IMR-90 (cell line): Measurements from ENCODE around the gene FATE1. TPM values are rescaled to one million over a fixed set of nuclear protein-coding genes. Genes with fewer than 3 reads are reported as not detected.

Experiments used
- ATAC-seq: fragments of 200-7000 bp; cut with Tn5 transposase; 2 replicates; pipeline ENCODE4 v1.9.1; 2020; ENCODE audit warnings: low read depth, mild to moderate bottlenecking, moderate library complexity
- BruUV-seq: library from RNA; stranded (reverse); fragments of 400-500 nt; replicated peaks from 2 replicates; lab custom pipeline; 2021; lab: Mats Ljungman, UMichigan
- CTCF ChIA-PET: fragments of 300-600 bp; formaldehyde crosslinking; extraction: SDS; loops from one replicate; lab custom pipeline; 2021; ENCODE audit warnings: antibody characterized with exemption; lab: Yijun Ruan, JAX
- POLR2A ChIA-PET: fragments of 300-600 bp; sonication (Branson Sonifier 250); formaldehyde crosslinking; loops from one replicate; lab custom pipeline; 2022; ENCODE audit warnings: antibody characterized with exemption; ENCODE audit not compliant: unreplicated experiment; lab: Charles Lee
- DNase-seq: peaks from one replicate; pipeline ENCODE4 v3.0.0; 2013
- H2AFZ ChIP-seq: replicated peaks from 2 replicates; pipeline ENCODE3; 2013; ENCODE audit warnings: low read length, mild to moderate bottlenecking; ENCODE audit not compliant: poor library complexity
- H2AK5ac ChIP-seq: 2 replicates; pipeline ENCODE4 v1.6.1; 2013; ENCODE audit warnings: low read depth, low read length, inconsistent platforms
- H2AK9ac ChIP-seq: replicated peaks from 2 replicates; pipeline ENCODE3; 2013; ENCODE audit warnings: mild to moderate bottlenecking, low read depth, low read length, moderate library complexity; ENCODE audit not compliant: poor library complexity
- H2BK120ac ChIP-seq: 2 replicates; pipeline ENCODE4 v1.6.1; 2013; ENCODE audit warnings: low read depth, low read length, inconsistent platforms
- H2BK15ac ChIP-seq: 3 replicates; pipeline ENCODE4 v1.6.1; 2013; ENCODE audit warnings: low read depth, low read length, inconsistent platforms
- H2BK20ac ChIP-seq: 2 replicates; pipeline ENCODE4 v1.6.1; 2013; ENCODE audit warnings: low read depth, mild to moderate bottlenecking, inconsistent platforms, low read length, moderate library complexity
- H2BK5ac ChIP-seq: 2 replicates; pipeline ENCODE4 v1.6.1; 2013; ENCODE audit warnings: mild to moderate bottlenecking, low read depth, low read length, inconsistent platforms; ENCODE audit not compliant: poor library complexity, severe bottlenecking
- H3K14ac ChIP-seq: replicated peaks from 2 replicates; pipeline ENCODE4 v1.6.1; 2013; ENCODE audit warnings: low read depth, low read length, inconsistent platforms
- H3K18ac ChIP-seq: 2 replicates; pipeline ENCODE4 v1.6.1; 2013; ENCODE audit warnings: low read depth, low read length, control low read depth
- H3K23ac ChIP-seq: 2 replicates; pipeline ENCODE4 v1.6.1; 2013; ENCODE audit warnings: low read depth, low read length, inconsistent platforms
- H3K27ac ChIP-seq: 2 replicates; pipeline ENCODE4 v1.5.1; 2013; ENCODE audit warnings: mild to moderate bottlenecking, control low read depth, low read length; ENCODE audit not compliant: insufficient read depth
- H3K27me3 ChIP-seq: 2 replicates; pipeline ENCODE4 v1.6.1; 2013; ENCODE audit warnings: low read length; ENCODE audit not compliant: control insufficient read depth, insufficient read depth
- H3K36me3 ChIP-seq: 2 replicates; pipeline ENCODE4 v1.6.1; 2013; ENCODE audit warnings: low read length, mixed read lengths; ENCODE audit not compliant: control insufficient read depth, insufficient read depth
- H3K4ac ChIP-seq: 2 replicates; pipeline ENCODE4 v1.6.1; 2013; ENCODE audit warnings: low read depth, low read length, inconsistent platforms
- H3K4me1 ChIP-seq: 2 replicates; pipeline ENCODE4 v1.6.1; 2013; ENCODE audit warnings: low read length, mixed read lengths; ENCODE audit not compliant: control insufficient read depth, insufficient read depth
- H3K4me2 ChIP-seq: 2 replicates; pipeline ENCODE4 v1.6.1; 2013; ENCODE audit warnings: low read depth, mild to moderate bottlenecking, control low read depth, low read length, moderate library complexity
- H3K4me3 ChIP-seq: 2 replicates; pipeline ENCODE4 v1.5.1; 2013; ENCODE audit warnings: low read depth, mild to moderate bottlenecking, control low read depth, low read length, moderate library complexity; ENCODE audit not compliant: insufficient read depth
- H3K56ac ChIP-seq: 2 replicates; pipeline ENCODE4 v1.6.1; 2013; ENCODE audit warnings: low read length, inconsistent platforms; ENCODE audit not compliant: insufficient read depth; ENCODE audit errors: extremely low read depth
- H3K79me1 ChIP-seq, 2 experiments: 2 replicates each; pipeline ENCODE4 v1.6.1; 2013; ENCODE audit warnings: low read length in 2 of 2, inconsistent platforms in 1 of 2, low read depth in 1 of 2
- H3K9ac ChIP-seq: 2 replicates; pipeline ENCODE4 v1.6.1; 2013; ENCODE audit warnings: low read depth, low read length, control low read depth
- H3K9me1 ChIP-seq: 2 replicates; pipeline ENCODE4 v1.6.1; 2013; ENCODE audit warnings: low read length, inconsistent platforms; ENCODE audit not compliant: insufficient read depth
- H3K9me3 ChIP-seq: 2 replicates; pipeline ENCODE4 v1.6.1; 2013; ENCODE audit warnings: low read length; ENCODE audit not compliant: control insufficient read depth, insufficient read depth
- H4K20me1 ChIP-seq: 2 replicates; pipeline ENCODE4 v1.6.1; 2013; ENCODE audit warnings: low read length, inconsistent platforms; ENCODE audit not compliant: insufficient read depth
- H4K5ac ChIP-seq: 2 replicates; pipeline ENCODE4 v1.6.1; 2013; ENCODE audit warnings: mild to moderate bottlenecking, low read depth, low read length, control low read depth
- H4K8ac ChIP-seq, 2 experiments: 2 replicates each; pipeline ENCODE4 v1.6.1; 2013; ENCODE audit warnings: low read depth in 2 of 2, low read length in 2 of 2, control low read depth in 1 of 2, inconsistent platforms in 1 of 2
- H4K91ac ChIP-seq: 2 replicates; pipeline ENCODE4 v1.6.1; 2013; ENCODE audit warnings: low read depth, low read length, inconsistent platforms; ENCODE audit not compliant: insufficient read depth
- BHLHE40 ChIP-seq: fragments of 150-350 bp; IDR thresholded peaks from 2 replicates; pipeline ENCODE4 v1.6.1; 2016; ENCODE audit warnings: mild to moderate bottlenecking, low read depth, low read length
- CEBPB ChIP-seq: IDR thresholded peaks from 2 replicates; pipeline ENCODE4 v1.6.1; 2012; ENCODE audit warnings: low read depth, low read length, improper control_type of control experiment
- CHD1 ChIP-seq: IDR thresholded peaks from 2 replicates; pipeline ENCODE4 v1.6.1; 2012; ENCODE audit warnings: low read depth, low read length, improper control_type of control experiment
- FOS ChIP-seq: fragments of 150-350 bp; IDR thresholded peaks from 2 replicates; pipeline ENCODE4 v1.6.1; 2016; ENCODE audit warnings: low read depth, low read length
- MAFK ChIP-seq: IDR thresholded peaks from 2 replicates; pipeline ENCODE4 v1.6.1; 2012; ENCODE audit warnings: low read depth, low read length, improper control_type of control experiment
- MAZ ChIP-seq: IDR thresholded peaks from 2 replicates; pipeline ENCODE4 v1.6.1; 2012; ENCODE audit warnings: low read depth, mild to moderate bottlenecking, low read length, improper control_type of control experiment, moderate library complexity, borderline replicate concordance
- MXI1 ChIP-seq: IDR thresholded peaks from 2 replicates; pipeline ENCODE4 v1.6.1; 2012; ENCODE audit warnings: low read depth, mild to moderate bottlenecking, low read length, moderate library complexity, borderline replicate concordance
- NFE2L2 ChIP-seq: fragments of 150-350 bp; IDR thresholded peaks from 2 replicates; pipeline ENCODE4 v1.6.1; 2016; ENCODE audit warnings: low read depth, mild to moderate bottlenecking, low read length
- POLR2A ChIP-seq: IDR thresholded peaks from 2 replicates; pipeline ENCODE4 v1.6.1; 2012; ENCODE audit warnings: mild to moderate bottlenecking, low read depth, low read length
- RAD21 ChIP-seq: IDR thresholded peaks from 2 replicates; pipeline ENCODE4 v1.6.1; 2012; ENCODE audit warnings: low read length, improper control_type of control experiment
- RCOR1 ChIP-seq: IDR thresholded peaks from 2 replicates; pipeline ENCODE4 v1.6.1; 2012; ENCODE audit warnings: mild to moderate bottlenecking, low read length, improper control_type of control experiment; ENCODE audit not compliant: insufficient replicate concordance
- RFX5 ChIP-seq: IDR thresholded peaks from 2 replicates; pipeline ENCODE4 v1.8.0; 2012; ENCODE audit warnings: low read depth, mild to moderate bottlenecking, low read length, moderate library complexity
- SMC3 ChIP-seq: fragments of 150-350 bp; IDR thresholded peaks from 2 replicates; pipeline ENCODE4 v1.6.1; 2016; ENCODE audit warnings: low read depth, mild to moderate bottlenecking, antibody characterized with exemption, low read length, moderate library complexity
- WGBS, 2 experiments: methylation state at CpG; one replicate each; pipeline versions ENCODE4 v1.1.5 to v1.1.7; 2013; ENCODE audit warnings: missing lambda C conversion rate in 2 of 2; ENCODE audit not compliant: insufficient read length in 1 of 2; ENCODE audit errors: extremely low coverage in 2 of 2; 5-methylcytosine and 5-hydroxymethylcytosine counted together
- dilution Hi-C: fragments of 300-500 bp; cut with HindIII; formaldehyde crosslinking; loops from one replicate; pipeline ENCODE4 v1.14.3; 2018; ENCODE audit warnings: low sequenced_read_pairs; ENCODE audit not compliant: unreplicated experiment
- in situ Hi-C: fragments of 300-500 bp; cut with MboI; formaldehyde crosslinking; loops from 3 replicates; pipeline ENCODE4 v1.14.3; 2019; ENCODE audit warnings: low sequenced_read_pairs, inconsistent platforms, mixed read lengths
- intact Hi-C: fragments of 100-400 bp; cut with micrococcal nuclease; formaldehyde crosslinking; loops from 2 replicates; pipeline ENCODE4 v1.10.0; 2022
- polyA plus RNA-seq, 3 experiments: library from polyadenylated mRNA; depleted of rRNA; stranded (reverse); fragments of >200 nt; gene quantifications; 2 replicates each; pipeline ENCODE4 v1.2.3, GENCODE V29; 2012; ENCODE audit warnings: low replicate concordance in 1 of 3
- total RNA-seq: library from RNA; depleted of rRNA; stranded (reverse); fragments of >200 nt; gene quantifications from 2 replicates; pipeline ENCODE4 v1.2.3, GENCODE V29; 2012
- TF ChIP-seq, protein P1 (sequence below): fragments of 150-350 bp; IDR thresholded peaks from 2 replicates; pipeline ENCODE4 v1.6.1; 2016; ENCODE audit warnings: low read depth, mild to moderate bottlenecking, low read length, moderate library complexity, borderline replicate concordance
- TF ChIP-seq, protein P2 (sequence below): fragments of 150-350 bp; IDR thresholded peaks from 2 replicates; pipeline ENCODE4 v1.6.1; 2017; ENCODE audit warnings: mild to moderate bottlenecking, antibody characterized with exemption, low read length, low read depth
- TF ChIP-seq, protein P3 (sequence below): conservative IDR thresholded peaks from 2 replicates; pipeline ENCODE4 v1.5.1; 2012; ENCODE audit warnings: mild to moderate bottlenecking, low read depth, low read length, improper control_type of control experiment

Gene FATE1
- total and polyA plus RNA-seq, 2 of the 4 experiments (the other 2 are of a cell fraction): not detected

DNA sequence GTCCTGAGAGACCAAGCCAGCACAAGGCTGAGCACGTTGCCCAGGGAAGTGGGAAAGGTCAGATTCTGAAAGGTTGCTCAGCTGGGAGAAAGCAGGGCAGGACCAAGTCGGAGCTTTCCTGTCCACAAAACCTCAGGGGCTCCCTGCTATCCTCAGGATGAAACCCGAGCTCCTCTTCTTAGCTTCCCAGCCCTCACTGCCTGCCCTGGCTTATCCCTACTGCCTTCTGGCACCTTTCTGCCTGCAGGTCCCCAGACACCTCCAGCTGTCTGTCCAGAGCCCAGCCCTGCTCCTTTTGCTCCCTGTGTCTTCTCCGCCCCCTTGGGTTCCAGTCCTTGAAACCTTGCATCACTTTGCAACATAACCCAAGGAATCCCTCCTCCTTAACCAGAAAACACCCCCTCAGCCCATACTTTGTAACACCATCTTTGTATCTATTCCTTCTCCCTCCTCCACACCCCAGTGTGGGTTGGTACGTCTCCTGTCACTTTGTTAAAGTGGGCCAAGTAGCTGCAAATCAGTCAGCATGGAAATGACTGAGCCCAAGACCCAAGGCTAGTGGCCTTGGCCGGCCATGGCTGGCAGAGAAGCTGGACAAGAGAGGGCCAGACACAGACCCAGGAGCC is 40.6 kb upstream of the FATE1 start:
- BruUV-seq: no TSS peak
- H4K5ac ChIP-seq: no peak overlapping the region
- H4K20me1 ChIP-seq: no peaks in the 10 kb centered on the region
- no peak overlapping the region for H2BK15ac ChIP-seq
- H3K27ac ChIP-seq: no peak overlapping the region
- no peak overlapping the region for H3K9ac ChIP-seq
- H2AK5ac ChIP-seq: no peak overlapping the region
- H3K4me3 ChIP-seq: no peak overlapping the region
- ChIA-PET CTCF (no interaction called here), POLR2A (interaction anchor here (0.7 kb wide), 1 partner anchor 511 kb away, joined by 4 read pairs; no protein-coding TSS in a partner anchor)
- H3K36me3 ChIP-seq: no peaks in the 10 kb centered on the region
- H2BK120ac ChIP-seq: no peak overlapping the region
- no peaks in the 10 kb centered on the region for H3K79me1 ChIP-seq
- no peak overlapping the region for H2AFZ ChIP-seq
- in situ Hi-C loops (loop anchor here (25.0 kb wide), 1 partner anchor 513 kb away; no protein-coding TSS in a partner anchor), intact Hi-C loops (no loop called here), dilution Hi-C loops (no loop called here)
- no peaks in the 10 kb centered on the region for H3K27me3 ChIP-seq
- no peak overlapping the region for H2BK5ac ChIP-seq
- H4K8ac ChIP-seq: no peak overlapping the region
- H3K23ac ChIP-seq: no peak overlapping the region
- H3K9me3 ChIP-seq: peaks cover 11% of the 10 kb centered on the region; the same call in 1 of the 2 replicates
- WGBS, 2 experiments: no CpG with 5 or more reads among the region's 6 CpGs
- H3K14ac ChIP-seq: no peak overlapping the region
- TF ChIP-seq SMC3 (no peak), FOS (no peak), BHLHE40 (no peak), MXI1 (no peak), MAFK (no peak), POLR2A (no peak), CEBPB (no peak), RCOR1 (no peak), RAD21 (no peak), MAZ (no peak), NFE2L2 (no peak), CHD1 (no peak), RFX5 (no peak)
- TF ChIP-seq, protein P1, sequence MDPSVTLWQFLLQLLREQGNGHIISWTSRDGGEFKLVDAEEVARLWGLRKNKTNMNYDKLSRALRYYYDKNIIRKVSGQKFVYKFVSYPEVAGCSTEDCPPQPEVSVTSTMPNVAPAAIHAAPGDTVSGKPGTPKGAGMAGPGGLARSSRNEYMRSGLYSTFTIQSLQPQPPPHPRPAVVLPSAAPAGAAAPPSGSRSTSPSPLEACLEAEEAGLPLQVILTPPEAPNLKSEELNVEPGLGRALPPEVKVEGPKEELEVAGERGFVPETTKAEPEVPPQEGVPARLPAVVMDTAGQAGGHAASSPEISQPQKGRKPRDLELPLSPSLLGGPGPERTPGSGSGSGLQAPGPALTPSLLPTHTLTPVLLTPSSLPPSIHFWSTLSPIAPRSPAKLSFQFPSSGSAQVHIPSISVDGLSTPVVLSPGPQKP: no peak
- TF ChIP-seq, protein P2, sequence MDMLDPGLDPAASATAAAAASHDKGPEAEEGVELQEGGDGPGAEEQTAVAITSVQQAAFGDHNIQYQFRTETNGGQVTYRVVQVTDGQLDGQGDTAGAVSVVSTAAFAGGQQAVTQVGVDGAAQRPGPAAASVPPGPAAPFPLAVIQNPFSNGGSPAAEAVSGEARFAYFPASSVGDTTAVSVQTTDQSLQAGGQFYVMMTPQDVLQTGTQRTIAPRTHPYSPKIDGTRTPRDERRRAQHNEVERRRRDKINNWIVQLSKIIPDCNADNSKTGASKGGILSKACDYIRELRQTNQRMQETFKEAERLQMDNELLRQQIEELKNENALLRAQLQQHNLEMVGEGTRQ: no peak
- TF ChIP-seq, protein P3, sequence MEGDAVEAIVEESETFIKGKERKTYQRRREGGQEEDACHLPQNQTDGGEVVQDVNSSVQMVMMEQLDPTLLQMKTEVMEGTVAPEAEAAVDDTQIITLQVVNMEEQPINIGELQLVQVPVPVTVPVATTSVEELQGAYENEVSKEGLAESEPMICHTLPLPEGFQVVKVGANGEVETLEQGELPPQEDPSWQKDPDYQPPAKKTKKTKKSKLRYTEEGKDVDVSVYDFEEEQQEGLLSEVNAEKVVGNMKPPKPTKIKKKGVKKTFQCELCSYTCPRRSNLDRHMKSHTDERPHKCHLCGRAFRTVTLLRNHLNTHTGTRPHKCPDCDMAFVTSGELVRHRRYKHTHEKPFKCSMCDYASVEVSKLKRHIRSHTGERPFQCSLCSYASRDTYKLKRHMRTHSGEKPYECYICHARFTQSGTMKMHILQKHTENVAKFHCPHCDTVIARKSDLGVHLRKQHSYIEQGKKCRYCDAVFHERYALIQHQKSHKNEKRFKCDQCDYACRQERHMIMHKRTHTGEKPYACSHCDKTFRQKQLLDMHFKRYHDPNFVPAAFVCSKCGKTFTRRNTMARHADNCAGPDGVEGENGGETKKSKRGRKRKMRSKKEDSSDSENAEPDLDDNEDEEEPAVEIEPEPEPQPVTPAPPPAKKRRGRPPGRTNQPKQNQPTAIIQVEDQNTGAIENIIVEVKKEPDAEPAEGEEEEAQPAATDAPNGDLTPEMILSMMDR: no peak
- H3K4me1 ChIP-seq: no peaks in the 10 kb centered on the region
- no peak overlapping the region for H3K56ac ChIP-seq
- DNase-seq (no peak), ATAC-seq (no peak)
- no peak overlapping the region for H3K18ac ChIP-seq
- no peak overlapping the region for H4K91ac ChIP-seq
- no peak overlapping the region for H2BK20ac ChIP-seq
- no peak overlapping the region for H3K4ac ChIP-seq
- no peaks in the 10 kb centered on the region for H3K9me1 ChIP-seq
- H2AK9ac ChIP-seq: no peak overlapping the region
- H3K4me2 ChIP-seq: no peak overlapping the region
